Lower leg skin (tissue), 3 donors: ENCODE results near the gene PES1.

Experiments
- CTCF ChIP-seq, 3 donors: fragments of 450-650 bp; IDR thresholded peaks; one replicate each; pipeline ENCODE4 v1.5.1; 2016; ENCODE audit warnings: antibody characterized with exemption in 3 of 3, mild to moderate bottlenecking in 3 of 3, moderate library complexity in 2 of 3
- POLR2A ChIP-seq, 2 donors: fragments of 450-650 bp; IDR thresholded peaks; one replicate each; pipeline ENCODE4 v1.6.1; 2016 to 2017; ENCODE audit warnings: antibody characterized with exemption in 2 of 2, mild to moderate bottlenecking in 1 of 2, moderate library complexity in 1 of 2

- TF ChIP-seq CTCF (IDR thresholded peaks at IDR 0.05) = no peak
- no peak for TF ChIP-seq POLR2A (IDR thresholded peaks at IDR 0.05)
Measured at GRCh38 chr22:30572840-30573593, 18.7 kb downstream of the PES1 start.
